MCF 10A (cell line): ENCODE measurements around the gene LAIR2. TPM values are rescaled to one million over a fixed set of nuclear protein-coding genes. Genes with fewer than 3 reads are reported as not detected.
"Not testable (repeated sequence)": the region's sequence is repeated elsewhere in the genome, so short reads cannot be mapped to it uniquely, and the experiment has no call there.

ENCODE experiments used
- BruUV-seq: library from RNA; stranded (reverse); fragments of 400-500 nt; replicated peaks from 2 replicates; lab custom pipeline; 2021; lab: Mats Ljungman, UMichigan
- CTCF ChIA-PET: fragments of 300-600 bp; sonication (Branson Sonifier 250); formaldehyde crosslinking; extraction: SDS; loops from one replicate; lab custom pipeline; 2021; ENCODE audit warnings: antibody characterized with exemption, inconsistent platforms; lab: Yijun Ruan, JAX
- POLR2A ChIA-PET: fragments of 300-600, 350-650 bp; sonication (Branson Sonifier 250); formaldehyde crosslinking; extraction: SDS; loops from one replicate; lab custom pipeline; 2020; ENCODE audit warnings: antibody characterized with exemption, inconsistent platforms; lab: Yijun Ruan, JAX
- DNase-seq: peaks from one replicate; pipeline ENCODE4 v3.0.0-alpha.2; 2018; ENCODE audit not compliant: unreplicated experiment
- H3K27ac Mint-ChIP-seq: one replicate; pipeline ENCODE4 v1.8.0; 2022; ENCODE audit warnings: mild to moderate bottlenecking, low read depth, mixed read lengths; ENCODE audit not compliant: unreplicated experiment
- H3K27me3 Mint-ChIP-seq: one replicate; pipeline ENCODE4 v1.8.0; 2022; ENCODE audit warnings: mixed read lengths; ENCODE audit not compliant: insufficient read depth, unreplicated experiment
- H3K36me3 Mint-ChIP-seq: one replicate; pipeline ENCODE4 v1.8.0; 2022; ENCODE audit warnings: mild to moderate bottlenecking, moderate library complexity, mixed read lengths; ENCODE audit not compliant: insufficient read depth, unreplicated experiment
- H3K4me1 Mint-ChIP-seq: one replicate; pipeline ENCODE4 v1.8.0; 2022; ENCODE audit warnings: mixed read lengths; ENCODE audit not compliant: insufficient read depth, unreplicated experiment
- H3K4me3 Mint-ChIP-seq: one replicate; pipeline ENCODE4 v1.8.0; 2022; ENCODE audit warnings: mild to moderate bottlenecking, moderate library complexity, mixed read lengths; ENCODE audit not compliant: unreplicated experiment
- H3K9me3 Mint-ChIP-seq: one replicate; pipeline ENCODE4 v1.8.0; 2022; ENCODE audit warnings: mixed read lengths; ENCODE audit not compliant: unreplicated experiment
- CTCF ChIP-seq: fragments of 200-600 bp; IDR thresholded peaks from one replicate; pipeline ENCODE4 v1.8.0; 2022; ENCODE audit warnings: antibody characterized with exemption, mild to moderate bottlenecking; ENCODE audit not compliant: unreplicated experiment
- intact Hi-C: fragments of 100-400 bp; cut with micrococcal nuclease; formaldehyde crosslinking; loops from 2 replicates; pipeline ENCODE4 v1.14.1; 2022
- total RNA-seq: library from RNA; stranded (reverse); gene quantifications from 2 replicates; pipeline ENCODE4 v1.2.3, GENCODE V29; 2022

Gene LAIR2
- total RNA-seq, 1 experiment from 2014 or later = not detected

DNA sequence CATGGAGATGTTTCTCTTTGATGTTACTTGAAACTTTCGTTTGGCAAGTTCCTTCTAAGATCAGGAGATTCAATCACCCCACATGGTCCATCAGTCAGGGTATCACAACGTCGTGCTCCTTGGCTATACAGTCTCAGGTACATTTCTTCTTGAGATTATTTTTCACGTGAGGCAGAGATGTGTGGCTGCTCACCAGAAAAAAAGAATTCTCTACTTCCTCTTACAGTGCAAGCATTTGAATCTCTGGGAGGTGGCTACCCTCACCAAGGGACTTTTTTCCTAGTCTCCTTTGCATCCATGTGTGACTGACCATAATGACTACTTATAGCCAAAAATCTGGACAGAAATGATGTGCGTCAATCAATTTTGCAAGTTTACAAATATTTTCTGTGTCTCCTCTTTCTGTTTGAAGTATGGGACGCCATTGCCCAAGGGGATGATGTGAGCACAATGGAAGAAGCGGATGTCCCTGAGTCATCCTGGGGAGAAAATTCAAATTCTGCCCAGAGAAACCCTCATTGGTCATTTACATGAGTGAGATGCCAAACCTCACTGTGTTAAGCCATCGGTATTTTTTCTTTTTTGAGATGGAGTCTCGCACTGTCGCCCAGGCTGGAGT, 8.6 kb upstream of the LAIR2 start:
- H3K27me3 Mint-ChIP-seq = peaks cover 11% of the 10 kb centered on the region
- CTCF ChIA-PET = no interaction called here

DNA sequence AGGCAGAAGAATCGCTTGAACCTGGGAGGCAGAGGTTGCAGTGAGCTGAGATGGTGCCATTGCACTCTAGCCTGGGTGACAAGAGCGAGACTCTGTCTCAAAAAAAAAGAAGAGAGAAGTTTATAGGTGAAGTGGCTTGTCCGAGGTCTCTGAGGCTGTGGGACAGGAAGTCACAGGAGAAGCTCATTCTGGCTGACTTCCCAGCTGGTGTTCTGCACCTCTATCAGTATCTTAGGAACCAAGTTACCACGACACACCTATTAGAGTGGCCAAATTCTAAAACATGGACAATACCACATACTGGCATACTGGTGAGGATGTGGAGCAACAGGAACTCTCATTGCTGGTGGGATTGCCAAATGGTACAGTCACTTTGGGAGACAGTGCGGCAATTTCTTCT, 7.3 kb upstream of the LAIR2 start:
- not testable (repeated sequence) for BruUV-seq

More for the DNA sequence above, 8.6 kb upstream of the LAIR2 start:
- no TSS peak for BruUV-seq
- Mint-ChIP-seq H3K9me3 (peaks cover 15% of the 10 kb centered on the region), H3K4me1 (no peaks in the 10 kb centered on the region), H3K36me3 (no peaks in the 10 kb centered on the region), H3K27ac (no peak overlapping the region), H3K4me3 (no peak overlapping the region)
- no peak for DNase-seq
- intact Hi-C loops = no loop called here
- TF ChIP-seq CTCF = no peak
- POLR2A ChIA-PET = no interaction called here

GRCh38 chr19:54497747-54498450, 4.7 kb upstream of the LAIR2 start:
- POLR2A ChIA-PET, BruUV-seq, H3K27ac Mint-ChIP-seq, DNase-seq, H3K27me3 Mint-ChIP-seq, H3K36me3 Mint-ChIP-seq, H3K4me1 Mint-ChIP-seq, H3K9me3 Mint-ChIP-seq, H3K4me3 Mint-ChIP-seq, intact Hi-C loops: not testable (repeated sequence)
- CTCF ChIA-PET = interaction anchor here (1.0 kb wide), 1 partner anchor 19 kb away, joined by 4 read pairs; no protein-coding TSS in a partner anchor

More for the DNA sequence above, 7.3 kb upstream of the LAIR2 start:
- DNase-seq, H3K4me3 Mint-ChIP-seq, H3K27ac Mint-ChIP-seq, H3K4me1 Mint-ChIP-seq, intact Hi-C loops, H3K36me3 Mint-ChIP-seq: not testable (repeated sequence)
- POLR2A ChIA-PET = interaction anchor here (0.6 kb wide), 1 partner anchor 47 kb away, joined by 3 read pairs; the partner anchor contains the start of gene LENG8
- H3K9me3 Mint-ChIP-seq = peaks cover 15% of the 10 kb centered on the region
- peaks cover 11% of the 10 kb centered on the region for H3K27me3 Mint-ChIP-seq
- CTCF ChIA-PET = interaction anchor here (0.6 to 1.4 kb wide), 2 partner anchors 11 to 14 kb away, joined by 3 to 8 read pairs; no protein-coding TSS in a partner anchor

GRCh38 chr19:54498451-54498772, 4.2 kb upstream of the LAIR2 start:
- CTCF ChIA-PET, H3K36me3 Mint-ChIP-seq, H3K27me3 Mint-ChIP-seq, H3K9me3 Mint-ChIP-seq, H3K4me3 Mint-ChIP-seq, DNase-seq, H3K4me1 Mint-ChIP-seq, POLR2A ChIA-PET, BruUV-seq, H3K27ac Mint-ChIP-seq, intact Hi-C loops: not testable (repeated sequence)

DNA sequence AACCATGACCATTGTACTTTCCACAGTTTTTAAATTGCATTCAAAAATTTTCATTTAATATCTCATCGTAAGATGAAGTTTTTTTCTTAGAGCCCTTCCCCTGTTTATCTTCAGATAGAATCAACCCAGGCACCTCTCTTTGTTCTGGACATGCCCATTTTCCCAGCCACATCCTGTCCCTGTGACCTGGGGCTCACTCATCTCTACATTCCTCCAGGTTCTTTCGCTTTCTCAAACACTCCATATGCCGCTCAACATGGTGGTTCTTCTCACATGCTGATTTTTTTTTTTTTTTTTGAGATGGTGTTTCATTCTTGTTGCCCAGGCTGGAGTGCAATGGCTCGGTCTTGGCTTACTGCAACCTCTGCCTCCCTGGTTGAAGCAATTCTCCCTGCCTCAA, 2.9 kb downstream of the LAIR2 start:
- H3K9me3 Mint-ChIP-seq = peaks cover 20% of the 10 kb centered on the region

More for the DNA sequence above, 2.9 kb downstream of the LAIR2 start:
- H3K36me3 Mint-ChIP-seq, POLR2A ChIA-PET, H3K4me1 Mint-ChIP-seq, BruUV-seq, DNase-seq, H3K27me3 Mint-ChIP-seq, H3K4me3 Mint-ChIP-seq, intact Hi-C loops, H3K27ac Mint-ChIP-seq: not testable (repeated sequence)
- CTCF ChIA-PET = interaction anchor here (0.6 to 0.7 kb wide), 2 partner anchors 24 to 86 kb away, joined by 3 read pairs; no protein-coding TSS in a partner anchor
